ENCODE results near the gene GRIK3. TPM values are rescaled to one million over a fixed set of nuclear protein-coding genes. Genes with fewer than 3 reads are reported as not detected.

GRIK3 gene
- total and polyA plus RNA-seq, 2 experiments from 2014 or later: 0.09 TPM; not detected in 1

DNA sequence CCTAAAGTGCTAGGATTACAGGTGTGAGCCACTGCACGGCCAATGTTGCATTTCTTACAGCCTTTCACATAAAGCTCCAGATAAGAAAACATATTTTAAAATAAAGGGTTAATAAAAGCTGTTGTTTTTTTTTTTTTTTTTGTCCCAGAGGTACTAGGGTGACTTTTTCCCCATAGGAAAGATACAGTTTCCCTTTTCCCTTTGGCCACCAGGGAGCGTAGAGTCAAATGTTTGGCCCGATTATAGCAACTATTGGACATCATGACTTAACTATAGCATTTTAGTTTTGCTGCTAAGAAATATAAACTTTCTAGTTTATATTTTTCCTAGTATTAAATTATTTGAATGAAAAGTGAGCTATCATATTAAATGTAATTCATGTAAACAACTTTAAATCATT, 31.4 kb downstream of the GRIK3 start:
- Histone ChIP-seq H3K27me3 (no peaks in the 10 kb centered on the region), H3K4me3 (no peak overlapping the region), H3K36me3 (no peaks in the 10 kb centered on the region), H3K27ac (no peak overlapping the region), H3K9me3 (ENCODE audit: low read depth) (no peaks in the 10 kb centered on the region), H3K4me1 (ENCODE audit: low read depth) (no peaks in the 10 kb centered on the region)
- TF ChIP-seq, protein P1, sequence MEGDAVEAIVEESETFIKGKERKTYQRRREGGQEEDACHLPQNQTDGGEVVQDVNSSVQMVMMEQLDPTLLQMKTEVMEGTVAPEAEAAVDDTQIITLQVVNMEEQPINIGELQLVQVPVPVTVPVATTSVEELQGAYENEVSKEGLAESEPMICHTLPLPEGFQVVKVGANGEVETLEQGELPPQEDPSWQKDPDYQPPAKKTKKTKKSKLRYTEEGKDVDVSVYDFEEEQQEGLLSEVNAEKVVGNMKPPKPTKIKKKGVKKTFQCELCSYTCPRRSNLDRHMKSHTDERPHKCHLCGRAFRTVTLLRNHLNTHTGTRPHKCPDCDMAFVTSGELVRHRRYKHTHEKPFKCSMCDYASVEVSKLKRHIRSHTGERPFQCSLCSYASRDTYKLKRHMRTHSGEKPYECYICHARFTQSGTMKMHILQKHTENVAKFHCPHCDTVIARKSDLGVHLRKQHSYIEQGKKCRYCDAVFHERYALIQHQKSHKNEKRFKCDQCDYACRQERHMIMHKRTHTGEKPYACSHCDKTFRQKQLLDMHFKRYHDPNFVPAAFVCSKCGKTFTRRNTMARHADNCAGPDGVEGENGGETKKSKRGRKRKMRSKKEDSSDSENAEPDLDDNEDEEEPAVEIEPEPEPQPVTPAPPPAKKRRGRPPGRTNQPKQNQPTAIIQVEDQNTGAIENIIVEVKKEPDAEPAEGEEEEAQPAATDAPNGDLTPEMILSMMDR (IDR thresholded peaks at IDR 0.05; ENCODE audit: low read depth, low read length): no peak
- no peak for DNase-seq (ENCODE audit: low read depth in 1 of 2, low spot score in 1 of 2)

DNA sequence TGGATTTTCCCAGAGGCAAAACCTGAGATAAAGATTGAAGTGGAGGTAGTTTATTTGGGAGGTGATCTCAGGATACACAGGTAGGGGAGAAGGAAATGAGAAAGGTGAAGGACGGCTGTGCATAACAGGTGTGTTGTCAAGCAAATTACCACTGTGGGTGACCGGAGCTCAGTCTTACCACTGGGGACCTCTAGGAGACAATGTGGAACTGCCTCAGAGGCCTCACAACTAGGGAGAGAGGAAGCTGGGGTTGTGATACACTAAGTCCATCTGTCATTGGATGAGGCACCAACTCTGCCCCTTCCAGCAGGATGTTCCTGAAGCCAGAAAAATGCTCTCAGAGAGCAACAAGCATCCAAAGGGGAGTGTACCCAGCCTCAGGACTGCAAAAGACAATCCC, 32.6 kb downstream of the GRIK3 start:
- Histone ChIP-seq H3K4me3 (no peak overlapping the region), H3K4me1 (ENCODE audit: low read depth) (no peaks in the 10 kb centered on the region), H3K36me3 (no peaks in the 10 kb centered on the region), H3K27me3 (no peaks in the 10 kb centered on the region), H3K27ac (no peak overlapping the region), H3K9me3 (ENCODE audit: low read depth) (no peaks in the 10 kb centered on the region)
- TF ChIP-seq, protein P1 (IDR thresholded peaks at IDR 0.05; ENCODE audit: low read depth, low read length): no peak
- DNase-seq (ENCODE audit: low read depth in 1 of 2, low spot score in 1 of 2): no peak

DNA sequence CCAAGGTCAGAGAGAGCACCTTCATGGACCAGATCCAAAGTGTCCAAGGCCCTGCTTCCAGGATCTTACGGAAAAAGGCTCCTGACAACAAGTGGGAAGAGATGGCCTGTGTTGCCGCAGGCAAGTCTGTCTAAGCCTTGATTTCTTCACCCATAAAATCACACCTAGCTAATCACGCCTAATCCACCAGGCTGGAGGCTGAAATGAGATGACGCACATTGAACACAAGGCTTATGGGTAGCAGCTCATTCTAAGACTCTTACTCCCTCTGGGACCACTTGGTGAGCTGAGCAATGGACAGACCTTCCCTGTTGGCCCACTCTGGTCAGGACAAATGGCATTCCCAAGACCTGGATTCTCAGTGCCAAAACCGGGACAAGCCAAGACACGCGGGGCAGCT, 38.2 kb downstream of the GRIK3 start:
- Histone ChIP-seq H3K27me3 (no peaks in the 10 kb centered on the region), H3K27ac (no peak overlapping the region), H3K4me3 (no peak overlapping the region), H3K9me3 (ENCODE audit: low read depth) (no peaks in the 10 kb centered on the region), H3K36me3 (no peaks in the 10 kb centered on the region), H3K4me1 (ENCODE audit: low read depth) (no peaks in the 10 kb centered on the region)
- no peak for DNase-seq (ENCODE audit: low read depth in 1 of 2, low spot score in 1 of 2)
- TF ChIP-seq, protein P1 (IDR thresholded peaks at IDR 0.05; ENCODE audit: low read depth, low read length): no peak

DNA sequence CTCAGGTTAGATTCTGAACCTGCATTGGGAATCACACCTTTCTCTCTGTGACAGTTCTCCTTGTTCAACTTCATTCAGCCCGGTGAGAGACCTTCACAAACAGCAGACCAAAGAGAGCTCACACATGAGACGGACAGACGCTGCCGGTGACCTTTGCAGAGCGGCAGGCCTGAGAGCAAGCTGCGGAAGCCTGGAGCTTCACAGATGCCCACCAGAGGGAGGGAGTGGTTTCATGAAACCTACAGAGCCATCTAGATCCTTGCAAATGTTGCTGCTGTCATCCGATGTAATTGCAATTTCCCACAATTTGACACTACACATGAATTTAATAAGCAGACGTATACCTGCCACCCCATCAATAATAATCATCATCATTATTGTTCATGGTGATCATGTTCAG, 39.4 kb downstream of the GRIK3 start:
- H3K27ac ChIP-seq: no peak overlapping the region
- H3K27me3 ChIP-seq: no peaks in the 10 kb centered on the region
- TF ChIP-seq, protein P1 (IDR thresholded peaks at IDR 0.05; ENCODE audit: low read depth, low read length): no peak
- H3K36me3 ChIP-seq: no peaks in the 10 kb centered on the region
- H3K4me3 ChIP-seq: no peak overlapping the region
- H3K4me1 ChIP-seq (ENCODE audit: low read depth): no peaks in the 10 kb centered on the region
- H3K9me3 ChIP-seq (ENCODE audit: low read depth): no peaks in the 10 kb centered on the region
- no peak for DNase-seq (ENCODE audit: low read depth in 1 of 2, low spot score in 1 of 2)

DNA sequence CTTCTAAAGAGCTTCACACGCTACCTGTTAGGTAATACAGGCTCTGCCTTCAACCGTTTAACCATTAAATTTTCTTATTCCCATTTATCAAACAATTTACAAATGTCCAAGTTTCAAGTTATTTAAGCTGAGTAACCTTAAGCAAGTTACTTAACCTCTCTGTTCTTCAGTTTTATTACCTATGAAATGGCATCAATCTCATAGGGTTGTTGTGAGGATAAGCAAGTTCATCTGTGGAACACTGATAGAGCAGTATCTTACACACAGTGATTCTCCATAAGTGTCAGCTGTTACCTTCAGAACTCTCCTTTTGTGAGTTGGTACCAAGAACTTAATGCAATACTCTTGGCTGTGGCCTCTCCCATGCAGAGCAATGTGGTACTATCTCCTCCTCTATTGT, 40.0 kb downstream of the GRIK3 start:
- TF ChIP-seq, protein P1 (IDR thresholded peaks at IDR 0.05; ENCODE audit: low read depth, low read length): no peak

More for the DNA sequence above, 40.0 kb downstream of the GRIK3 start:
- Histone ChIP-seq H3K36me3 (no peaks in the 10 kb centered on the region), H3K4me1 (ENCODE audit: low read depth) (no peaks in the 10 kb centered on the region), H3K27me3 (no peaks in the 10 kb centered on the region), H3K27ac (no peak overlapping the region), H3K4me3 (no peak overlapping the region), H3K9me3 (ENCODE audit: low read depth) (no peaks in the 10 kb centered on the region)
- DNase-seq (ENCODE audit: low read depth in 1 of 2, low spot score in 1 of 2): no peak
